Stimulated activated CD8-positive, alpha-beta memory T cell treated with anti-CD3 and anti-CD28 coated beads, Interleukin-12 subunit alpha, Interleukin-12 subunit beta, amount 100 ng/mL, for 24 hours (primary cell): ENCODE results near the gene SDS.

Source experiments
- DNase-seq: peaks from one replicate; pipeline ENCODE4 v3.0.0-alpha.2; 2020; ENCODE audit errors: extremely low read depth

The SDS gene

DNA sequence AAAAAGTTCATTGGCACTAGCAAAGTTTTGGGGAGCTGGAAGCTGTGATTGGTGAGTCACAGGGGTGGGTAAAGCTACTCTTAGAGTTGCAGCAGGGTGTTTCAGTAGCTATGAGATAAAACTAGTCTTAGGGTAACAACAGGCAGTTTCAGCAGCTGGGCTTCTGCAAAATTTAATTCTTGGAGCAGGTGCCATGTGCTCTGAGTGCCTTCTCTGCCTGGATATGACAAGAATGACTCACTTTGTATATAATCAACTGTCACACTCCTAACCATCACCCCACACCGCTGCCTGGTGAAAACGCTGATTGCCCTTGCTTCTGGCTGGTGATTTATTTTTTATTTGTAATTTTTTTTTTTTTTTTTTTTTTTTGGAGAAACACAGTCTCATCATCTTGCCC is 55.8 kb downstream of the SDS start:
- DNase-seq = no peak

GRCh38 chr12:113347107-113347506 is 56.6 kb downstream of the SDS start:
- DNase-seq = no peak

GRCh38 chr12:113346353-113346752 is 57.3 kb downstream of the SDS start:
- DNase-seq = no peak

GRCh38 chr12:113345318-113345717 is 58.4 kb downstream of the SDS start:
- DNase-seq = no peak
